SK-N-SH treated with all-trans-retinoic acid at 6 μM for 48 hours (cell line): ENCODE data around the gene MSX1.

Experiments used
- ATAC-seq: fragments of 200-7000 bp; cut with Tn5 transposase; 3 replicates; pipeline ENCODE4 v1.9.1; 2020; ENCODE audit warnings: mild to moderate bottlenecking, moderate library complexity
- ARNTL ChIP-seq: fragments of 450-650 bp; formaldehyde crosslinking; IDR thresholded peaks from 2 replicates; pipeline ENCODE4 v1.5.0; 2020; ENCODE audit warnings: low read depth, mild to moderate bottlenecking, moderate library complexity, borderline replicate concordance
- BACH2 ChIP-seq: fragments of 250-450 bp; sonication (Bioruptor Pico); IDR thresholded peaks from 2 replicates; pipeline ENCODE4 v1.9.0; 2021; ENCODE audit warnings: mild to moderate bottlenecking, borderline replicate concordance
- CREB5 ChIP-seq: fragments of 250-450 bp; sonication (Bioruptor Pico); IDR thresholded peaks from 2 replicates; pipeline ENCODE4 v1.5.1; 2020; ENCODE audit warnings: low read depth, mild to moderate bottlenecking, moderate library complexity
- CSDC2 ChIP-seq: fragments of 250-450 bp; sonication (Bioruptor Pico); IDR thresholded peaks from 2 replicates; pipeline ENCODE4 v1.5.0; 2020; ENCODE audit warnings: mild to moderate bottlenecking, moderate library complexity
- CSRNP3 ChIP-seq: fragments of 250-450 bp; sonication (Bioruptor Pico); IDR thresholded peaks from 2 replicates; pipeline ENCODE4 v1.5.1; 2021; ENCODE audit warnings: mild to moderate bottlenecking, moderate library complexity
- ESRRG ChIP-seq: fragments of 250-450 bp; sonication (Bioruptor Pico); IDR thresholded peaks from 2 replicates; pipeline ENCODE4 v1.6.1; 2021; ENCODE audit warnings: mild to moderate bottlenecking
- GLIS3 ChIP-seq: fragments of 250-450 bp; sonication (Bioruptor Pico); IDR thresholded peaks from 2 replicates; pipeline ENCODE4 v1.5.0; 2020; ENCODE audit warnings: mild to moderate bottlenecking, moderate library complexity
- ISL1 ChIP-seq: fragments of 250-450 bp; sonication (Bioruptor Pico); IDR thresholded peaks from 2 replicates; pipeline ENCODE4 v2.1.2; 2022; ENCODE audit warnings: mild to moderate bottlenecking, moderate library complexity
- OSR1 ChIP-seq: fragments of 250-450 bp; sonication (Bioruptor Pico); IDR thresholded peaks from 2 replicates; pipeline ENCODE4 v1.8.0; 2022; ENCODE audit warnings: moderate library complexity, mild to moderate bottlenecking, inconsistent platforms
- PATZ1 ChIP-seq: fragments of 250-450 bp; sonication (Bioruptor Pico); IDR thresholded peaks from 2 replicates; pipeline ENCODE4 v1.8.0; 2020; ENCODE audit warnings: mild to moderate bottlenecking, moderate library complexity, borderline replicate concordance
- POU6F1 ChIP-seq: fragments of 250-450 bp; sonication (Bioruptor Pico); IDR thresholded peaks from 2 replicates; pipeline ENCODE4 v1.8.0; 2021; ENCODE audit warnings: low read depth, mild to moderate bottlenecking, moderate library complexity, borderline replicate concordance
- RARB ChIP-seq: fragments of 250-450 bp; sonication (Bioruptor Pico); IDR thresholded peaks from 2 replicates; pipeline ENCODE4 v1.8.0; 2021; ENCODE audit warnings: mild to moderate bottlenecking, moderate library complexity
- SNAI2 ChIP-seq: fragments of 250-450 bp; sonication (Bioruptor Pico); IDR thresholded peaks from 2 replicates; pipeline ENCODE4 v1.5.0; 2020; ENCODE audit warnings: mild to moderate bottlenecking, moderate library complexity
- TCF4 ChIP-seq: fragments of 250-450 bp; sonication (Bioruptor Pico); IDR thresholded peaks from 2 replicates; pipeline ENCODE4 v1.8.0; 2021; ENCODE audit warnings: mild to moderate bottlenecking, moderate library complexity, borderline replicate concordance
- TOX ChIP-seq: fragments of 250-450 bp; sonication (Bioruptor Pico); IDR thresholded peaks from 2 replicates; pipeline ENCODE4 v1.8.0; 2021; ENCODE audit warnings: mild to moderate bottlenecking, moderate library complexity, borderline replicate concordance
- TSHZ2 ChIP-seq: fragments of 250-450 bp; sonication (Bioruptor Pico); IDR thresholded peaks from 2 replicates; pipeline ENCODE4 v1.5.0; 2020; ENCODE audit warnings: mild to moderate bottlenecking, moderate library complexity
- ZC3H10 ChIP-seq: fragments of 250-450 bp; sonication (Bioruptor Pico); IDR thresholded peaks from 2 replicates; pipeline ENCODE4 v1.5.1; 2021; ENCODE audit warnings: mild to moderate bottlenecking, moderate library complexity
- ZFP3 ChIP-seq: fragments of 250-450 bp; sonication (Bioruptor Pico); IDR thresholded peaks from 2 replicates; pipeline ENCODE4 v1.5.0; 2020; ENCODE audit warnings: mild to moderate bottlenecking, moderate library complexity
- ZFP30 ChIP-seq: fragments of 450-650 bp; formaldehyde crosslinking; IDR thresholded peaks from 2 replicates; pipeline ENCODE4 v1.5.0; 2022; ENCODE audit warnings: mild to moderate bottlenecking, moderate library complexity
- ZNF565 ChIP-seq: fragments of 450-650 bp; formaldehyde crosslinking; conservative IDR thresholded peaks from 2 replicates; pipeline ENCODE4 v1.5.0; 2020; ENCODE audit warnings: low read depth, mild to moderate bottlenecking, moderate library complexity
- ZNF8 ChIP-seq: fragments of 450-650 bp; formaldehyde crosslinking; IDR thresholded peaks from 2 replicates; pipeline ENCODE4 v1.5.0; 2020; ENCODE audit warnings: mild to moderate bottlenecking, moderate library complexity

Gene MSX1

GRCh38 chr4:4887426-4887825, 28.0 kb downstream of the MSX1 start (continued):
- no peak for TF ChIP-seq POU6F1 (CRISPR knock-in tag)
- TF ChIP-seq BACH2 (CRISPR knock-in tag), result no peak
- no peak for TF ChIP-seq ESRRG (CRISPR knock-in tag)
- TF ChIP-seq ZNF8 (CRISPR knock-in tag), result no peak
- TF ChIP-seq ZFP3, result no peak
- TF ChIP-seq SNAI2 (CRISPR knock-in tag), result no peak

GRCh38 chr4:4888695-4889094, 29.2 kb downstream of the MSX1 start:
- TF ChIP-seq ZNF8 (CRISPR knock-in tag), result no peak
- no peak for TF ChIP-seq ISL1 (CRISPR knock-in tag)
- TF ChIP-seq CSRNP3 (CRISPR knock-in tag), result no peak
- TF ChIP-seq TOX (CRISPR knock-in tag), result no peak
- no peak for TF ChIP-seq ZFP3
- no peak for TF ChIP-seq OSR1
- TF ChIP-seq PATZ1 (CRISPR knock-in tag), result no peak
- TF ChIP-seq TCF4 (CRISPR knock-in tag), result no peak
- no peak for TF ChIP-seq POU6F1 (CRISPR knock-in tag)
- no peak for TF ChIP-seq GLIS3 (CRISPR knock-in tag)
- TF ChIP-seq ZFP30 (CRISPR knock-in tag), result no peak
- no peak for TF ChIP-seq CREB5 (CRISPR knock-in tag)
- TF ChIP-seq ZNF565 (CRISPR knock-in tag), result no peak
- TF ChIP-seq ZC3H10 (CRISPR knock-in tag), result no peak
- TF ChIP-seq ESRRG (CRISPR knock-in tag), result no peak
- TF ChIP-seq CSDC2 (CRISPR knock-in tag), result no peak
- no peak for TF ChIP-seq RARB (CRISPR knock-in tag)
- TF ChIP-seq, all 23 proteins: peak for 0
- ATAC-seq, result no peak

GRCh38 chr4:4889781-4890180, 30.3 kb downstream of the MSX1 start:
- ATAC-seq, result no peak
- TF ChIP-seq GLIS3 (CRISPR knock-in tag) (no peak), CSRNP3 (CRISPR knock-in tag) (no peak), OSR1 (no peak), POU6F1 (CRISPR knock-in tag) (no peak), RARB (CRISPR knock-in tag) (no peak), TOX (CRISPR knock-in tag) (no peak), SNAI2 (CRISPR knock-in tag) (no peak), PATZ1 (CRISPR knock-in tag) (no peak), TSHZ2 (CRISPR knock-in tag) (no peak), ARNTL (CRISPR knock-in tag) (no peak), ESRRG (CRISPR knock-in tag) (no peak)
